Cardiac muscle cell (in vitro differentiated cells and primary cell): ENCODE measurements around the gene STON2. TPM values are rescaled to one million over a fixed set of nuclear protein-coding genes. Genes with fewer than 3 reads are reported as not detected.

ENCODE experiments used
- DNase-seq, 2 donors: peaks; one replicate each; pipeline versions ENCODE4 v3.0.0 to v3.0.0-alpha.2; 2010 to 2017; ENCODE audit warnings: low read depth in 1 of 2, low spot score in 1 of 2
- H3K27ac ChIP-seq: fragments of 200-600 bp; sonication (generic); 2 replicates; pipeline ENCODE4 v1.5.1; 2016
- H3K27me3 ChIP-seq: fragments of 200-600 bp; sonication (generic); 2 replicates; pipeline ENCODE4 v1.6.0; 2016; ENCODE audit warnings: control low read depth
- H3K36me3 ChIP-seq: fragments of 200-600 bp; sonication (generic); 2 replicates; pipeline ENCODE4 v1.5.1; 2016; ENCODE audit warnings: control low read depth
- H3K4me1 ChIP-seq: fragments of 200-600 bp; sonication (generic); 2 replicates; pipeline ENCODE4 v1.8.1; 2017; ENCODE audit warnings: low read depth, mild to moderate bottlenecking, mixed run types
- H3K4me3 ChIP-seq: fragments of 200-600 bp; sonication (generic); 2 replicates; pipeline ENCODE4 v1.5.1; 2016; ENCODE audit warnings: mild to moderate bottlenecking
- H3K9me3 ChIP-seq: fragments of 200-600 bp; sonication (generic); 2 replicates; pipeline ENCODE4 v1.5.1; 2017; ENCODE audit warnings: low read depth, mild to moderate bottlenecking, control low read depth
- CTCF ChIP-seq: IDR thresholded peaks from 2 replicates; pipeline ENCODE4 v1.5.1; 2012; ENCODE audit warnings: low read depth, mild to moderate bottlenecking, low read length
- polyA plus RNA-seq: library from polyadenylated mRNA; unstranded; fragments of >200 nt; fragmentation: Nextera tagmentation; extraction: Ambion mirVana; gene quantifications from 2 replicates; pipeline ENCODE4 v1.2.1, GENCODE V29; 2016
- total RNA-seq: library from RNA; depleted of rRNA; stranded (reverse); fragments of >200 nt; gene quantifications from 2 replicates; pipeline ENCODE4 v1.2.3, GENCODE V29; 2016

The STON2 gene
- total and polyA plus RNA-seq, 2 experiments from 2014 or later = 0.62 to 1.4 TPM

- Histone ChIP-seq H3K4me1 (no peaks in the 10 kb centered on the region), H3K36me3 (no peaks in the 10 kb centered on the region), H3K27me3 (no peaks in the 10 kb centered on the region), H3K4me3 (no peak overlapping the region), H3K9me3 (no peaks in the 10 kb centered on the region), H3K27ac (no peak overlapping the region)
- no peak for DNase-seq
- no peak for TF ChIP-seq CTCF
Measured at GRCh38 chr14:81265636-81266169, 134.4 kb downstream of the STON2 start.

DNA sequence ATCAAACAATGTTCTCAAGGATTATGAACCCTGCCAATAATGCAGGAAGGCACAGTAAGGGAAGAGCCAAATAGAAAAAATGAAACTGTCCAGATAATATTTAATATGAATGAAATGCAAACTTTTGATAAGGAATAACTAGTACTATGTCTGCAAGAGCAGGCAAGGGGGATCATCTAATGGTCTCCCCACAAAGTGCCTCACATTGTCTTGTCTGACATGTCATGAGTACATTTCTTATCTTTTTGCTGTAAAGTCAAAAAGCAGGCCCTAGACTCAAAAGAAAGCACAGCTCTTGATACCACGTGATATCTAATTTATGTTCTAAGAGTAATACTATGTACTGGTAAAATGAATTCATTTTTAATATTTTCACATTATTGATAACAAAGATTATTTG lies 135.5 kb downstream of the STON2 start:
- Histone ChIP-seq H3K9me3 (no peaks in the 10 kb centered on the region), H3K27ac (no peak overlapping the region), H3K36me3 (no peaks in the 10 kb centered on the region), H3K4me3 (no peak overlapping the region), H3K4me1 (no peaks in the 10 kb centered on the region), H3K27me3 (no peaks in the 10 kb centered on the region)
- TF ChIP-seq CTCF = no peak
- DNase-seq = no peak

DNA sequence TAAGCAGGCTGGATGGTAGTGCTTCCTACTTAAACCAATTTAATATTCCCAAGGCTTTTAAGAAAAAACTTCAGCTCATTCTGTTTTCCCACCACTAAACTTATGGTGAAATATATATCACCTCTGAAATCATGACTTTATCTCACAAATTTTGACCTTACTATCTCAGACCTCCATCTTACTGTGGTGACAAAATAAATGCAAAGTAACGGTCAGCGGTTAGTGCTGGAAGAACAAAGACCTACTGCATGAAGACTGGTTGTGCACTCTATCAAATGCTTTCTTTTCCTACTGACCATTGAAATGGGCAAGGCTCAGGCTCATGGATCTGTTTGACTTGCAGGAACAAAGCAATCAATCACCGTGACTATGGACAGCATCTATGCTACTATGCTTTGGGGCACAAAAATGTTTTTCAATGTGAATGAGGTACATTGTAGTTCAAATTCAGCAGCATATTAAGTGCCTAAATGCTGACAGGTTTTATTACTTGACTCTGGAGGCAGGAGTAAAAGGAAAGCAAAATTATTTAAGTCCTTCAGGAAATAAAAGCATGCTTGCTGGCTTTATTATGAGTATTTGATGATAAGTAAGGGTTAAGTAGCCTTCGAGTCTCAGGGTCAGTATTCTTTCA lies 136.2 kb downstream of the STON2 start:
- H3K4me3 ChIP-seq = no peak overlapping the region
- no peak overlapping the region for H3K27ac ChIP-seq
- H3K27me3 ChIP-seq = no peaks in the 10 kb centered on the region
- no peak for TF ChIP-seq CTCF
- no peaks in the 10 kb centered on the region for H3K4me1 ChIP-seq
- H3K36me3 ChIP-seq = no peaks in the 10 kb centered on the region
- H3K9me3 ChIP-seq = no peaks in the 10 kb centered on the region
- no peak for DNase-seq

DNA sequence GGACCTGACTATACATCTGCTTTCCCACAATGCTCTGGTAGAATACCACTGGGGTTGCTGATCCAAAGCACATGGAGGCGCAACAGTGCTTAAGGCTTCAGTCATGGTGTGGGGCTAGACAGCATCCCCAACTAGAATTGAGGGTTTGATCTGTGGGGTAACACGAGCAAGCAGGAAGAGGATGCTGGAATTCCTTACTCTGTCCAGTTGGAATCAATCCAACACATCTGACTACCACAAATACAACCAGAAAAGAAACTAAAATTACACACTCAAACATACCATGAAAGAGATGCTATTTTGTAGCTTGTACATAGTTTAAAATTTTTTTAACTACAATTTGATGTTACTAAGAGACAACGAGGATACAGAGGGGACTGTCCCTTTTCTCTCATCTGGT lies 138.9 kb downstream of the STON2 start:
- no peaks in the 10 kb centered on the region for H3K9me3 ChIP-seq
- H3K4me3 ChIP-seq = no peak overlapping the region
- H3K27ac ChIP-seq = no peak overlapping the region
- TF ChIP-seq CTCF = no peak
- H3K27me3 ChIP-seq = no peaks in the 10 kb centered on the region
- DNase-seq = peak in 1 of 2 donors; percentile 30
- H3K4me1 ChIP-seq = no peaks in the 10 kb centered on the region
- H3K36me3 ChIP-seq = no peaks in the 10 kb centered on the region

GRCh38 chr14:81260732-81261131 lies 139.4 kb downstream of the STON2 start:
- Histone ChIP-seq H3K4me1 (no peaks in the 10 kb centered on the region), H3K4me3 (no peak overlapping the region), H3K9me3 (no peaks in the 10 kb centered on the region), H3K27me3 (no peaks in the 10 kb centered on the region), H3K27ac (no peak overlapping the region), H3K36me3 (no peaks in the 10 kb centered on the region)
- no peak for TF ChIP-seq CTCF
- no peak for DNase-seq
